ENCODE measurements around the gene RAP1GDS1.

RAP1GDS1 gene

GRCh38 chr4:98485816-98486345 lies 224.7 kb downstream of the RAP1GDS1 start:
- no peak for DNase-seq

DNA sequence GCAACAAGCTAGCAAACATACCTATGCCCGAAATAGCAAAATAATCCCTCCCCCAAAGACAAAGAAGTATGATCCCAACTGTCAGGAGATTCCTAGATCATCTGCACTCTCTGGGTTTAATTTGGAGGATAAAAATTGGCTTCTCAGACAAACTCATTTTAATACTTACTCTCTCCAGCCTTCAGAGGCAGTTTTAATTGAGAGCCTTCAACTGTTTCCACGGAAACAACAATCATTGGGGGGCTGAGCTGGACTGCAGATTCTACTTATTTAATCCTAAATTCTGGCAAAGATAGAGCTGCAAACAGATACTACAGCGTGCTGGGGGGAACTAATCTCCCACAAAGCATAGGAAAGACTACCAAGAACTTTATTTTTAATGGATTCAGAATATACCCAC lies 229.1 kb downstream of the RAP1GDS1 start:
- DNase-seq, result no peak

DNA sequence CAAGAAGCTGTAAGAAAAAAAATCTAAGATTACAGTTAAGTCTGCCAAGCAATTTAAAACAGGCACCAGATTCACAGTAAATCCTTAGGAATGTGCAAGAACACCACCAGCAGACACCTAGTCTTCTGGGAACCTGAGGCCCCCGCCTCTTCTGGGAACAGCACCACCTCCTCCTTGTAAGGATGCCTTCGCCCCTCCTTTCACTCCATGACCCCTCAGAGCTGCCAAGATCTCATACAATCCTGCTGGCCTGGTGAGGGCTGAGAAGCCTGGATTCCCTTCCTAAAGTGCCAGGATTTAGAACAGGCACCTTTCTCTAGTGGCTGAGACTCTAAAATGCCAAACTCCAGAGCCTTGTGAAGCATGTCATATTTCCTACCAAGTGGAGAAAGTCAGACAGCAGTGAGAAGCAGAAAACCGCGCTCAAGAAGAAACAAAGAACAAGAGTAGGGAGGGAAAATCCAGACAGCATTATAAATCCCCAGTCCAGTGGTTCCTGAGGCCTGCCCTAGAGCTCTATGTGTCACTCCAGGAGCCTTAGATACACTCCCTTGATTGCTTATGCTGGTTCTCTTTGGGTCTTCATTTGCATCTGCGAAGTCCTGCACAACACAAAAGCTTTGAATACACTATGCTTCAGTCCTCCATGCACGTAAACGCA lies 230.8 kb downstream of the RAP1GDS1 start:
- DNase-seq, result no peak

GRCh38 chr4:98493296-98493695 lies 232.1 kb downstream of the RAP1GDS1 start:
- DNase-seq, result no peak

Data from activated T-cell treated with anti-CD3 and anti-CD28 coated beads, Interleukin-2, amount 50 U/mL, for 1 hour (primary cell).